K562 (cell line): Measurements from ENCODE around the gene ATG7.

Source experiments
- ATF6 ChIP-seq: sonication (generic); formaldehyde crosslinking; IDR thresholded peaks from 2 replicates; pipeline ENCODE4 v1.4.0; 2020; ENCODE audit warnings: mild to moderate bottlenecking, missing genetic modification reagents
- CREB1 ChIP-seq, 2 experiments: sonication (generic) in 1 of 2; formaldehyde crosslinking in 1 of 2; IDR thresholded peaks; 2 replicates each; pipeline versions ENCODE4 v1.6.1 to v1.8.0; 2012 to 2022; ENCODE audit warnings: inconsistent platforms in 1 of 2, mild to moderate bottlenecking in 1 of 2, missing genetic modification reagents in 1 of 2, moderate library complexity in 1 of 2
- EP300 ChIP-seq: IDR thresholded peaks from 2 replicates; pipeline ENCODE4 v1.6.1; 2012; ENCODE audit warnings: low read length, improper control_type of control experiment
- ERF ChIP-seq: fragments of 450-650 bp; formaldehyde crosslinking; IDR thresholded peaks from 2 replicates; pipeline ENCODE4 v1.4.0; 2020; ENCODE audit warnings: mild to moderate bottlenecking, mixed read lengths
- EZH2 ChIP-seq: IDR thresholded peaks from 2 replicates; pipeline ENCODE4 v1.6.1; 2012; ENCODE audit warnings: low read depth, mild to moderate bottlenecking, inconsistent platforms, low read length, borderline replicate concordance
- FIP1L1 ChIP-seq: fragments of 200-400 bp; formaldehyde crosslinking; IDR thresholded peaks from 2 replicates; pipeline ENCODE4 v1.6.1; 2018; ENCODE audit warnings: mild to moderate bottlenecking, low read depth, low read length; ENCODE audit not compliant: poor library complexity, severe bottlenecking
- HMGXB4 ChIP-seq: sonication (generic); formaldehyde crosslinking; IDR thresholded peaks from 2 replicates; pipeline ENCODE4 v1.8.1; 2023; ENCODE audit warnings: mild to moderate bottlenecking, missing genetic modification reagents
- MYBL2 ChIP-seq, 2 experiments: fragments of 450-650 bp in 1 of 2; sonication (generic) in 1 of 2; formaldehyde crosslinking in 1 of 2; IDR thresholded peaks; 2 replicates each; pipeline versions ENCODE4 v1.6.1 to v1.8.1; 2017 to 2022; ENCODE audit warnings: borderline replicate concordance in 1 of 2, inconsistent platforms in 1 of 2, low read depth in 1 of 2, mild to moderate bottlenecking in 1 of 2, missing genetic modification reagents in 1 of 2, moderate library complexity in 1 of 2
- NFATC3 ChIP-seq: fragments of 450-650 bp; IDR thresholded peaks from 2 replicates; pipeline ENCODE4 v1.6.1; 2017; ENCODE audit warnings: mild to moderate bottlenecking
- PHF21A ChIP-seq: fragments of 450-650 bp; IDR thresholded peaks from 2 replicates; pipeline ENCODE4 v1.6.1; 2017; ENCODE audit warnings: low read depth, borderline replicate concordance
- ZBTB11 ChIP-seq, 3 experiments: fragments of 200-800 bp in 1 of 3; fragments of 250-450 bp in 1 of 3; fragments of 450-650 bp in 1 of 3; sonication (Bioruptor Pico) in 1 of 3; sonication (Bioruptor generic) in 1 of 3; formaldehyde crosslinking in 1 of 3; IDR thresholded peaks; 2 replicates each; pipeline versions ENCODE4 v1.6.1 to v1.8.0; 2016 to 2022; ENCODE audit warnings: mild to moderate bottlenecking in 2 of 3, missing genetic modification characterization in 2 of 3, missing compliant biosample characterization in 1 of 3, moderate library complexity in 1 of 3
- TF ChIP-seq, protein P1 (sequence below), 3 experiments: IDR thresholded peaks in 2 of 3; conservative IDR thresholded peaks in 1 of 3; 2 replicates each; pipeline ENCODE4 v1.5.1; 2011 to 2012; ENCODE audit warnings: low read length in 3 of 3, mild to moderate bottlenecking in 3 of 3, control low read depth in 2 of 3, improper control_type of control experiment in 1 of 3, inconsistent platforms in 1 of 3, low read depth in 1 of 3, mixed read lengths in 1 of 3, moderate library complexity in 1 of 3; ENCODE audit not compliant: insufficient read depth in 2 of 3
- TF ChIP-seq, protein P2 (sequence below): sonication (generic); formaldehyde crosslinking; IDR thresholded peaks from 2 replicates; pipeline ENCODE4 v1.8.0; 2023; ENCODE audit warnings: mild to moderate bottlenecking, missing genetic modification reagents
- TF ChIP-seq, protein P3 (sequence below): fragments of 250-450 bp; sonication (Bioruptor Pico); IDR thresholded peaks from 2 replicates; pipeline ENCODE4 v1.4.0; 2020; ENCODE audit warnings: mild to moderate bottlenecking

GRCh38 chr3:11539677-11540076 lies 267.5 kb downstream of the ATG7 start:
- TF ChIP-seq, protein P1, sequence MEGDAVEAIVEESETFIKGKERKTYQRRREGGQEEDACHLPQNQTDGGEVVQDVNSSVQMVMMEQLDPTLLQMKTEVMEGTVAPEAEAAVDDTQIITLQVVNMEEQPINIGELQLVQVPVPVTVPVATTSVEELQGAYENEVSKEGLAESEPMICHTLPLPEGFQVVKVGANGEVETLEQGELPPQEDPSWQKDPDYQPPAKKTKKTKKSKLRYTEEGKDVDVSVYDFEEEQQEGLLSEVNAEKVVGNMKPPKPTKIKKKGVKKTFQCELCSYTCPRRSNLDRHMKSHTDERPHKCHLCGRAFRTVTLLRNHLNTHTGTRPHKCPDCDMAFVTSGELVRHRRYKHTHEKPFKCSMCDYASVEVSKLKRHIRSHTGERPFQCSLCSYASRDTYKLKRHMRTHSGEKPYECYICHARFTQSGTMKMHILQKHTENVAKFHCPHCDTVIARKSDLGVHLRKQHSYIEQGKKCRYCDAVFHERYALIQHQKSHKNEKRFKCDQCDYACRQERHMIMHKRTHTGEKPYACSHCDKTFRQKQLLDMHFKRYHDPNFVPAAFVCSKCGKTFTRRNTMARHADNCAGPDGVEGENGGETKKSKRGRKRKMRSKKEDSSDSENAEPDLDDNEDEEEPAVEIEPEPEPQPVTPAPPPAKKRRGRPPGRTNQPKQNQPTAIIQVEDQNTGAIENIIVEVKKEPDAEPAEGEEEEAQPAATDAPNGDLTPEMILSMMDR (IDR thresholded peaks at IDR 0.05 in 2 of 3, conservative IDR thresholded peaks at IDR 0.05 in 1 of 3; ENCODE audit: insufficient read depth in 2 of 3, low read depth in 1 of 3, low read length in 3 of 3), result peak in 2 of 3 experiments; percentile 14 to 19; a peak in 2 of 6 replicates
- no peak for TF ChIP-seq FIP1L1
- no peak for TF ChIP-seq NFATC3
- no peak for TF ChIP-seq HMGXB4 (CRISPR knock-in tag)
- TF ChIP-seq ATF6, result no peak
- TF ChIP-seq, protein P2, sequence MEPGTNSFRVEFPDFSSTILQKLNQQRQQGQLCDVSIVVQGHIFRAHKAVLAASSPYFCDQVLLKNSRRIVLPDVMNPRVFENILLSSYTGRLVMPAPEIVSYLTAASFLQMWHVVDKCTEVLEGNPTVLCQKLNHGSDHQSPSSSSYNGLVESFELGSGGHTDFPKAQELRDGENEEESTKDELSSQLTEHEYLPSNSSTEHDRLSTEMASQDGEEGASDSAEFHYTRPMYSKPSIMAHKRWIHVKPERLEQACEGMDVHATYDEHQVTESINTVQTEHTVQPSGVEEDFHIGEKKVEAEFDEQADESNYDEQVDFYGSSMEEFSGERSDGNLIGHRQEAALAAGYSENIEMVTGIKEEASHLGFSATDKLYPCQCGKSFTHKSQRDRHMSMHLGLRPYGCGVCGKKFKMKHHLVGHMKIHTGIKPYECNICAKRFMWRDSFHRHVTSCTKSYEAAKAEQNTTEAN, result no peak
- TF ChIP-seq EP300, result no peak
- TF ChIP-seq MYBL2 (IDR thresholded peaks at IDR 0.05; ENCODE audit: low read depth), result no peak
- no peak for TF ChIP-seq MYBL2 (CRISPR knock-in tag; IDR thresholded peaks at IDR 0.05; ENCODE audit: borderline replicate concordance)
- TF ChIP-seq ERF (CRISPR knock-in tag), result no peak
- no peak for TF ChIP-seq ZBTB11 (CRISPR knock-in tag; IDR thresholded peaks at IDR 0.05)
- TF ChIP-seq, protein P3, sequence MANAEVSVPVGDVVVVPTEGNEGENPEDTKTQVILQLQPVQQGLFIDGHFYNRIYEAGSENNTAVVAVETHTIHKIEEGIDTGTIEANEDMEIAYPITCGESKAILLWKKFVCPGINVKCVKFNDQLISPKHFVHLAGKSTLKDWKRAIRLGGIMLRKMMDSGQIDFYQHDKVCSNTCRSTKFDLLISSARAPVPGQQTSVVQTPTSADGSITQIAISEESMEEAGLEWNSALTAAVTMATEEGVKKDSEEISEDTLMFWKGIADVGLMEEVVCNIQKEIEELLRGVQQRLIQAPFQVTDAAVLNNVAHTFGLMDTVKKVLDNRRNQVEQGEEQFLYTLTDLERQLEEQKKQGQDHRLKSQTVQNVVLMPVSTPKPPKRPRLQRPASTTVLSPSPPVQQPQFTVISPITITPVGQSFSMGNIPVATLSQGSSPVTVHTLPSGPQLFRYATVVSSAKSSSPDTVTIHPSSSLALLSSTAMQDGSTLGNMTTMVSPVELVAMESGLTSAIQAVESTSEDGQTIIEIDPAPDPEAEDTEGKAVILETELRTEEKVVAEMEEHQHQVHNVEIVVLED, result no peak
- TF ChIP-seq PHF21A, result no peak
- no peak for TF ChIP-seq CREB1 (IDR thresholded peaks at IDR 0.05)
- TF ChIP-seq CREB1 (CRISPR knock-in tag; IDR thresholded peaks at IDR 0.05), result no peak
- TF ChIP-seq EZH2, result no peak
